Stimulated activated CD8-positive, alpha-beta memory T cell treated with anti-CD3 and anti-CD28 coated beads, Interleukin-2, amount 100 ng/mL, for 1 hour (primary cell): ENCODE data around the gene FAM107B.
"Not testable (repeated sequence)": the region's sequence is repeated elsewhere in the genome, so short reads cannot be mapped to it uniquely, and the experiment has no call there.

Experiments
- DNase-seq, 2 donors: peaks; one replicate each; pipeline ENCODE4 v3.0.0-alpha.2; 2020; ENCODE audit warnings: low read depth in 2 of 2

The FAM107B gene

GRCh38 chr10:14736043-14736442 lies 38.7 kb downstream of the FAM107B start:
- no peak for DNase-seq

- DNase-seq, result no peak
Observed at GRCh38 chr10:14731875-14732512, 42.7 kb downstream of the FAM107B start.

GRCh38 chr10:14728346-14728745 lies 46.4 kb downstream of the FAM107B start:
- no peak for DNase-seq

- no peak for DNase-seq
Observed at GRCh38 chr10:14727924-14728323, 46.8 kb downstream of the FAM107B start.

- no peak for DNase-seq
Observed at GRCh38 chr10:14727465-14727864, 47.2 kb downstream of the FAM107B start.

GRCh38 chr10:14724931-14725330 lies 49.8 kb downstream of the FAM107B start:
- no peak for DNase-seq

GRCh38 chr10:14723052-14723689 lies 51.5 kb downstream of the FAM107B start:
- peak in 1 of 2 donors; percentile 3 for DNase-seq

GRCh38 chr10:14717552-14717951 lies 57.1 kb downstream of the FAM107B start:
- DNase-seq, result no peak

GRCh38 chr10:14712991-14713424 lies 61.7 kb downstream of the FAM107B start:
- no peak for DNase-seq

GRCh38 chr10:14709344-14709743 lies 65.4 kb downstream of the FAM107B start:
- not testable (repeated sequence) for DNase-seq

GRCh38 chr10:14707481-14707880 lies 67.2 kb downstream of the FAM107B start:
- no peak for DNase-seq

GRCh38 chr10:14705548-14706230 lies 69.0 kb downstream of the FAM107B start:
- no peak for DNase-seq

- no peak for DNase-seq
Observed at GRCh38 chr10:14703631-14704001, 71.1 kb downstream of the FAM107B start.

GRCh38 chr10:14701466-14701865 lies 73.2 kb downstream of the FAM107B start:
- no peak for DNase-seq

- DNase-seq, result no peak
Observed at GRCh38 chr10:14700546-14700945, 74.2 kb downstream of the FAM107B start.

- no peak for DNase-seq
Observed at GRCh38 chr10:14699482-14699881, 75.2 kb downstream of the FAM107B start.

GRCh38 chr10:14698829-14699170 lies 75.9 kb downstream of the FAM107B start:
- DNase-seq, result no peak

- DNase-seq, result no peak
Observed at GRCh38 chr10:14698111-14698828, 76.4 kb downstream of the FAM107B start.

GRCh38 chr10:14697281-14697680 lies 77.4 kb downstream of the FAM107B start:
- no peak for DNase-seq

GRCh38 chr10:14696821-14697220 lies 77.9 kb downstream of the FAM107B start:
- no peak for DNase-seq

- no peak for DNase-seq
Observed at GRCh38 chr10:14695847-14696480, 78.7 kb downstream of the FAM107B start.

GRCh38 chr10:14693891-14694290 lies 80.8 kb downstream of the FAM107B start:
- DNase-seq, result no peak
